ENCODE measurements around the gene MALSU1.
"Not testable (repeated sequence)": the region's sequence is repeated elsewhere in the genome, so short reads cannot be mapped to it uniquely, and the experiment has no call there.

Gene MALSU1

DNA sequence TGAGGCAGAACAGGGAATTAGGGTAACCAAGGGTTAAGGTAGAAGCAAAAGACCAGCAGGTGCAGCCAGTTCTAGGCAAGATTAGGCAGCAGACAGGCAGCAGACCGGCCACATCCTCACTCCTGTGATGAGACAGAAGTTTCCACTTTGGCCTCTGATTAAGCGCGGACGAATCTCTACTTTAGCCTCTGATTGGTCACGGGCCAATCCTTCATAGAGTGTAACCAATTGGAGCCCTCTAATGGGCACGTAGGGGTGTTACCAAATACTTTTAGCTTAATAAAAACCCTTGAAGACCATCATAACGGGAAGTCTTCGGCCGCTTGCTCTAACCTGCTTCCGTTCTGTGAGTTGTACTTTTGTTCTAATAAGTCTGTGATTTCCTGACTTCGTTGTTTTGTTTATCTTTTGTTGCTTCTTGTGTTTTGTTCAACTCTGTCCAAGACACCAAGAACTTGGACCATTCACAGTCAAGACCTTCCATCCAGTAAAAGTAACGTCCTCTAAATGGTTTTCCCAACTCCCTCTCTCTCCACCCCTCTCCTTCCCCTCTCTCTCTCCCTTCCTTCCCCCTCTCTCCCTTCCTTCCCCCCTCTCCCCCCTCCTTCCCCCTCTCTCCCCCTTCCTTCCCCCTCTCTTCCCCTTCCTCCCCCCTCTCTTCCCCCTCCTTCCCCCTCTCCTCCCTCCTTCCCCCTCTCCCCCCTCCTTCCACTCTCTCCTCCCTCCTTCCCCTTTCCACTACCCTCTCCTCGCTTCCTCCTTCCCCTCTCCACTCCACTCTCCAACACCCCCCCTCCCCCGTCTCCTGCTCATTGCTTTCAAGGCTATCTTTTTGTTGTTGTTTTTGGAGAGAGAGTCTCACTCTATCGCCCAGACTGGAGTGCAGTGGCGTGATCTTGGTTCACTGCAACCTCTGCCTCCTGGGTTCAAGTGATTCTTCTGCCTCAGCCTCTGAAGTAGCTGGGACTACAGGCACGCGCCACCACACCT lies 13.2 kb upstream of the MALSU1 start:
- no peak for DNase-seq (ENCODE audit: low read depth in 2 of 2)

DNA sequence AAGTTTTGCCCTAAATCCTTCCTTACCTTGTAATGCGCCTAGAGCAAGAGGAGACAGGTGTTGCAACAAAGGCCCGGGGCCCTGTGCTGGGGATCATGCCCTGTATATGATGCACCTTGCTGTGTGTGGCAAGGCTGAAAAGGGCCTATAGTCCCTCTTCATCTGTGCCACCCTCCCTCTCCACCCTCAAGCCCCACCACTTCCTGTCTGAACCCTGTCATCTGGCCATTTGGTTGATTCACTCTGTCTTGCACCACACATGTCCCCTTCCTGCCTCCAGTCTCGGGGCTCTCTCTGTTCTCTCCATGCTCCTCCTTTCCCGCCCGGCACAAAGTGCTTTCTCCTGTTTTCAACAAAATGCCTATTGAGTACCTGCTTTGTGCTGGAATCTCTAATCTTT lies 11.5 kb upstream of the MALSU1 start:
- no peak for DNase-seq (ENCODE audit: low read depth in 2 of 2)

DNA sequence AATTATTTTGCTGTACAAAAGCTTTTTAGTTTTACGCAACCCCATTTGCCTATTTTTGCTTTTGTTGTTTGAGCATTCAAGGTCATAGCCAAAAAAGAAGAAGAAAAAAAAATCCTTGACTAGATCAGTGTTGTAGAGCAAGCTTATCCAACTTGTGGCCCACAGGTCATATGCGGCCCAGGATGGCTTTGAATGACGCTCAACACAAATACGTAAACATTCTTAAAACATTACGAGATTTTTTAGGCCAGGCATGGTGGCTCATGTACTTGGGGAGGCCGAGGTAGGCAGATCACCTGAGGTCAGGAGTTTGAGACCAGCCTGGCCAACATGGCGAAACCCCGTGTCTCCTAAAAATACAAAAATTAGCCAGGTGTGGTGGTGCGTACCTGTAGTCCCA lies 8.1 kb upstream of the MALSU1 start:
- no peak for DNase-seq (ENCODE audit: low read depth in 2 of 2)

DNA sequence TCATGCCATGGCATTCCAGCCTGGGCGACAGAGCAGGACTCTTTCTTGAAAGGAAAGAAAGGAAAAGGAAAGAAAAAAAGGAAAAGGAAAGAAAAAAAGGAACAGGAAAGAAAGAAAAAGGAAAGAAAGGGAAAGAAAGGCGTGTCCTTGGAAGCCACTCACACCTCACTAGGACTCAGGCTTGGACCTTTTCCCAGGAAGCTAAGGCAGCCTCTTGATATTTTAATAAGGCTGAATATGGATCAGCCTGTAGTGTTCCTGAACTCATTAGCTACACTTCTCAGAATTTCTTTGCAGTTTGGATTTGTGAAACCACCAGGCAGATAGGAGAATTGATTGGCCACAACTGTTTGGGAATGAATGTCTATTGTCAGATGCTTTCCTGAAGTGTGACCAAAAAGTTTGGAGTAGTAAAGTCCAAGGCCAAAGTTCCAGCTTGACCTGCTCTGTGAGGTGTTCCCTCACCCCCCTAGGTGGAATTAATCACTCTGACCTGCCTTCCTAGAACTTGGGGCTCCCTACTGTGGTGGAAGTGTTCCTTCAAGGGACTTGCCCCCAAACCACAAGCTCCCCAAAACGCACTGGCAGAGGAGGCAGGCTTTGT lies 7.1 kb upstream of the MALSU1 start:
- no peak for DNase-seq (ENCODE audit: low read depth in 2 of 2)

DNA sequence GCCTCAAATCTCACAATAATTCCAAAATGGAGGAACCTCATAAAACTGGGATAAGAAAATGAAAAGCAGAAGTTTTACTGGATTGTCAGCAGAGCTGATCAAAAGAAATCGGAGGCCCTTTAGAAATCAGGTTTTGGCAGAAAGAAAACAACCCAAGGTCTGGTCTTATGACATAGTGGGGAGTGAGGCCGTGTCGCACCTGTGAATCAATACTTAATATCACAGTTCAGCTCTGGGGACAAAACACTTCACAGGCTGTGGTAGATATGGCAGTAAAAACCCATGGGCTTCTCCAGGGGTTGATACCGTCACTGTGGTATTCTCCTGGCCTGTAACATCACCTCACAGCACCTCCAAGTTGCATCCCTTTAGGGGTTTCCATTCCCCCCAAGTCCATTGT lies 6.5 kb upstream of the MALSU1 start:
- no peak for DNase-seq (ENCODE audit: low read depth in 2 of 2)

DNA sequence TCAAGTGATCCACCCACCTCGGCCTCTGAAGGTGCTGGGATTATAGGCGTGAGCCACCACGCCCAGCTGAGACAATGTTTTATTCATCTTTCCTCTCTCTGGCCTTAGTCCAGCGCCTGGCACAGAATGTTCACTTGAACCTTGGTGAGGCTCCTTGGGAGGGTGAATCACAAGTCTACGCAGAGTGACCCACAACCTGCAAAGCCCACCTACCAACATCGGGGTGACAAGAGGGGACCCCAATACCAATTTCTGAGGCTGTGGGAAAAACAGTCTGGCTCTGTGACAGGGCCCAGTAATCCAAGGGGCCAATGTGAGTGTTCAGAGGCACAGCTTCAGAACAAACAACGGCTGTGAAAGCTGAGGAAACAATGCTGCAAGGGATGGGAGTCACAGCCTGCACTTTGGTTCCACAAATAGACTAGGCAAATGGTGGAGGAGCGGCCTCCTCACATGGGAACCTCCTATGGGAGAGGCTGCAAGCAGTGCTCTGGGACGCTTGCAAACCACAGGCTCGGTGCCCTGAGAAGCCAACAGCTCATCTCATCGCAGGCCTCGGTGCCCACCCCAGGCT lies 5.6 kb upstream of the MALSU1 start:
- no peak for DNase-seq (ENCODE audit: low read depth in 2 of 2)

DNA sequence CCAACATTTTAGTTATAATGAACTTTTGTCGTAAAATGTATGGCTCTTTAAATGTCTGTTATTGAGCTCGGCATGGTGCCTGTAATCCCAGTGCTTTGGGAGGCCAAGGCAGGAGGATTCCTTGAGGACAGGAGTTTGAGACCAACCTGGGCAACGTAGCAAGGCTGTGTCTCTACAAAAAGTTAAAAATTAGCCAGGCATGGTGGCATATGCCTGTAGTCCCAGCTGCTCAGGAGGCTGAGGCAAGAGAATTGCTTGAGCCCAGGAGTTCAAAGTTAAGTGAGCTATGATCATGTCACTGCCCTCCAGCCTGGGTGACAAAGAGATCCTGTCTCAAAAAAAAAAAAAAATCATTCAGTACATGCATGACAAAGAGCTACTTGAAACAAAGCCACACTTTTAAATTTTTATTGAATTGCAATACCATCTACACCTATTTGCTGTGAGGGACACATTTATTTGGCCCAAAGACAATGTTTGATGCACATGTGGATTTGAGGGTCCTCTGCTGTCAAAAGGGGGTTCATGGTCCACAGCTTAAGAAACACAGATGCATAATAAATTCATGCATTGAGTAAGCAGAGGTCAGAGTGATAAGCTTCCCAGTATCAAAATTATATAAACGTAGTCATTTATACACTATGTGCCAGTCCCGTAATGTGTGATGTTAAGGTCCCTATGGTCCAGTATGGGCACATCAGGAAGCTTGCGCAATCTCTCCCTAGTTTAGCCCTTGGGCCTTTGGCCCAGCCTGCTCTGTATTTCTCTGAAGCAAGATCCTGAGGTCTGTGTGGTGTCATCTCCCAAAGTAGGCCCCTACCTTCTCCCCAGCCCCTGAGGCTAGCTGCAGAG lies 4.4 kb upstream of the MALSU1 start:
- DNase-seq (ENCODE audit: low read depth in 2 of 2), result no peak

DNA sequence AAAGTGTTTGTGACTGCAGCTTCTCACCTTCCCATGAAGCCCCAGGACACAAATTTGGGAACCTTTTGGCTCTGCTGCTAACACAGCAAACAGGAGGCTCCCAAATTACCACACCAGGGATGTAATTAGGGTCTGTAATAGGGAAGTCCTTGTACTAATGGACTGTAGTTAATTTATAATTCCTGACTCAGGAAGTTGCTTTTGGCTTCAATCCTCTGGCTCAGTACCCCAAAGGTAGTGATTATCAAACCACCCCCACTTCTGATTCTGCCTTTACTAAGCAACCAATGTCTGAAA lies 3.8 kb upstream of the MALSU1 start:
- DNase-seq (ENCODE audit: low read depth in 2 of 2), result no peak

DNA sequence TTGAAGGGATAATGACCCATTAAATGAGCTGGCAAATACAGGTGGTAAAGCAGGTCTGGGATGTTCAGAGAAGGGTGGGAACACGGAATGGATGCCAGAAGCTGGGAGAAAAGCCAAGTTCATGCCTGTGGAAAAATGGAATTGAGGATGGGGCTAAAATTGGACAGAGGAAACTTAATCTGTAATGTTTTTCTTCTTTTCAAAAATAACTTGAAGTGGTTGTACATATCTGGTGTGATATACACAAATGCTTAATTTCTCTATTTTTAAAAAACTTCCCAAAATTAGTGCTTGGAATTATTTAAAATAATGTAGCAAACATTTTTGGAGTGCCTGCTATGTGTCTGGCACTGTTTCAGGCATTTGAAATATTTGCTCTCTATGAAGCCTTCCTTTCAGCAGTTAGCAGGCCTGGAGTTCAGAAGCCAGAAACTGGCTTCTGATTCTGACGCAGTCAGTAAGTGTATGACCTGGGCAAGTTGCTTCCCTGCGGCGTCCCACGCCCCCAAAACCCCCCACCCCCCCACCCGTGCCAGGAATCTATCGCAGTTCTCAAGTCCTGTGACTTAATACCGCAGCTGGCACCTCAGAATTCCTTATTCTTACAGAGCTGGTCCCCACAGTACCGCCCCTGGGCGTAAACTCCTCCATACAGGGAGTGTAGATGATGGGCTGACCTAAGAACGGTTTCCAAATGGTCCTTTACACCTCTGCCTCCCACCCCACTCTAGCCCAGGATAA lies 828 bp upstream of the MALSU1 start:
- DNase-seq (ENCODE audit: low read depth in 2 of 2), result no peak

DNA sequence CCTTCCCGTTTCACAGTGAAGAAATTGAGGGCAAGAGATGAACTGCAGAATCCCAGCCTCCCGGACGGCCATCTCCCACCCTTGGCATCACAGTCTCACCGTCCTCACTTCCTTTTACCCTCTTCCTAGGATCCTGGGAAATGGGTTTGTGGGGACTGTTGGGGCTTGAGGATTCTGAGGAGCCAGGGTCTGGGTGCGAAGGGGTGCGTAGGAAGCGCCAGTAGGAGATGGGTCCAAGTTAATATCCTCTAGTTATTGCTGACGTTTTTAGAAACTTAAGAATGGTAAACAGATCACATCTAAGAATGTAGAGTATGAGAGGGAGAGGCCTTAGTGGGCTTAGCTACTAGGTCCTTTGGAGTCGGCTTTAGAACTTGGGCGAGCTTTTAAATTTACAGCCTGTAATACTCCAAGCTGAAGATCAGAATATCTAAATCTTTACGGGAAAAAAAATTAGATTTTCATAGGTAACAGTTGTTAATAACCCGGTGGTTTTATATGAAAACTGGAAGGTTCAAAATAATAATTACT lies 696 bp downstream of the MALSU1 start:
- no peak for DNase-seq (ENCODE audit: low read depth in 2 of 2)

DNA sequence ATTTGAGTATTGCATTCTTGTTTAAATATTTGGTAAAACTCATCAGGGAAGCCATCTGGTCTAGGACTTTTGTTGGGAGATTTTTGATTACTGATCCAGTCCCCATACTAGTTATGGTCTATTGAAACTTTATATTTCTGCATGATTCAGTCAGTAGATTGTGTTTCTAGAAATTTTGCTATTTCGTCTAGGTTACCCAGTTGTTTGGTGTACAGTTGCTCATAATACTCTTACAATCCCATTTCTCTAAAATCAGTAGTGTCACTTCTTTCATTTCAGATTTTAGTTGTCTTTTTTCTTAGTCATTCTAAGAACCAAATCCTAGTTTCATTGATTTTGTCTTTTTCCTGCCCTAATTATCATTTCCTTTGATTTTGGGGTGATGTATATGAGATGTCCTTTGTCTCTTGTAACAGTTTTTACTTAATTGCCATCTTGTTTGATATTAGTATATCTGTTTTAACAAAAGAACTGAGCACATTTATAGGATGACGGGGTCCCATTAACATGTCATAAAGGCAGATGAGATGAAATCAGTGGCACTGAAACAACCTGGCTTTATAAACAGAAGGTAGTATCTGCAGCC lies 7.9 kb downstream of the MALSU1 start:
- no peak for DNase-seq (ENCODE audit: low read depth in 2 of 2)

DNA sequence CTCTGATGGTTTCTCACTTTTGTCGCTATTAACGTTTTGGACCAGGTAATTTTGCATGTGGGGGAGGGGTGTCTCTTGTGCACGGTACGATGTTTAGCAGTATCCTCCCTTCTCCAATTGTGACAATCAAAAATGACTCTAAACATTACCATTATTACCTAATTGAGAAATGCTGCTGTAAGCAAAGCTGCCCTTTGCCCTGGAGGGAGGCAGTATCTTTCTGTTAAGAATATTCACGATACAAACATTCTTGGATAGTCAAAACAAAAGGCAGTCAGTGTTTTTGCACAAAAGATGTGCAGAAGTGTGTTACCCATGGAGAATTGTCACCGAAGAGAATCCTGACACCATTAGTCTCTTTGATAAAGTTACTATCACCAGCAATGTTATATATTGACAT lies 9.6 kb downstream of the MALSU1 start:
- no peak for DNase-seq (ENCODE audit: low read depth in 2 of 2)

DNA sequence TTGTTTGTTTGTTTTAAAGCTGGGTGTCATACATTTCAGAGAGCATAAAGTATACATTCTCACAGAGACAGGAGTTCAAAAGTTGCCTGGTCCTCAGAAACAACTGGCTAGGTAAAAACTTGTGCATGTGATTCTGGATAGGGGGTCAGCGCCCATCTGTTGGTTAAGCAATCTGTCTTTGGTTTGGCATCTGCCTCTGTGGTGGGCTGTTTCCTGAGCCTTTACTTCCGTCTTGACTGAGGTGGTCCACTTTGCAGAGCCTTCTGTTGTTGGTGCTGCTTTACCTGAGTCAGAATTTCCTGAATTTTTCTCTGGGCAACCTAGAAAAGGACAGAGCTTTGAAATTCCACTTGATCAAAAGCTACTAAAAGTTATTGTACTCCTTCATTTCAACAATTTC lies 13.0 kb downstream of the MALSU1 start:
- DNase-seq (ENCODE audit: low read depth in 2 of 2), result not testable (repeated sequence)

DNA sequence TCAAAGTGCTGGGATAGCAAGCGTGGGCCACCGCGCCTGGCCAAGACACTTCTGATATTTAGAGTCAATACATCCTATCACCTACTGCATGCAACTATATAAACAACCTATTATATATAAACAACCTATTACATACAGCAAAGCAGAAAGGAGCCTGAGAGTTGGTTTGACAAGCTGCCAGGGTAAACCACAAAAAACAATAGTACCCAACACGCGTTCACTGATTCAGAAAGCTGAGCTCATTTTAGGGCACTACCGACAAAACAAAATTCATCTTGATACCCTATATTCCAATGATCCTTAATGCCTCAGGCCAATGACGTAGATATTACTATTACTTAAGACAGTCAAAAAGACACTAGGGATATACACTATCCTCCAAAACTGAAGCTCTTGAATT lies 16.2 kb downstream of the MALSU1 start:
- DNase-seq (ENCODE audit: low read depth in 2 of 2), result no peak

DNA sequence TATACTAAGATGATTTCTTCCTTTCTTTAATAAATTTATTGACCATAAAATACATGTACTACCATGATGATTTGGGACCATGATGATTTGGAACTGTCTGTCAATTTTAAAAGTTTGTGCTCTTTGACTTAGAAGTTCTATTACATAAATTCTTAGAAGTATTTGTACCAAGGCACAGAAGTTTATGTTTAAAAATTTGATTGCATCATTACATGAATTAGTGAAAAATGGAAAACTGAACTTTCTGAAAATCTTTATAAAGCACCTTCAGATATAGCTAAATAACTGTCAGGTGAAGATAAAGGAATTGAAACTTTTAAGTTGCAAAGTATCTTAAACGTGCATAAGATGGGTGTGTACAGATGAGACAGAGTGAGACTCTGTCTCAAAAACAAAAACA lies 32.0 kb downstream of the MALSU1 start:
- DNase-seq (ENCODE audit: low read depth in 2 of 2), result no peak

DNA sequence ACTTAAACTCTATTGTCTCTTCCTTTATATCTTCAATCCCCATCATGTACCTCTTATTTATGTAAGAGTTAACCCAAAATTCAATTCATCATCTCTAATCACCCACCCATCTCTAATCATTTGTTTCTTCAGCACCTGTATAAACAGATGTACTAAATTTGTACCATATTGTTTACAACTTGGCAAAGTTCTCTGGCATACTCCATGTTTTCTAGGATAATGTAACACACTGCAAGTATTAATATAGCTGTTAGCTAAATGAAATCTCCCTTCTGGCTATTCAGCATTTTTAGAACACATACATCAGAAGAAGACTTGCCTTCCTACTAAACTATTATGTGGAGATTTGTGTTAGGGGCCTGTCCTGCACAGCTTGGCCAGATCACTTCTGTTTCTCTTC lies 33.1 kb downstream of the MALSU1 start:
- DNase-seq (ENCODE audit: low read depth in 2 of 2), result no peak

DNA sequence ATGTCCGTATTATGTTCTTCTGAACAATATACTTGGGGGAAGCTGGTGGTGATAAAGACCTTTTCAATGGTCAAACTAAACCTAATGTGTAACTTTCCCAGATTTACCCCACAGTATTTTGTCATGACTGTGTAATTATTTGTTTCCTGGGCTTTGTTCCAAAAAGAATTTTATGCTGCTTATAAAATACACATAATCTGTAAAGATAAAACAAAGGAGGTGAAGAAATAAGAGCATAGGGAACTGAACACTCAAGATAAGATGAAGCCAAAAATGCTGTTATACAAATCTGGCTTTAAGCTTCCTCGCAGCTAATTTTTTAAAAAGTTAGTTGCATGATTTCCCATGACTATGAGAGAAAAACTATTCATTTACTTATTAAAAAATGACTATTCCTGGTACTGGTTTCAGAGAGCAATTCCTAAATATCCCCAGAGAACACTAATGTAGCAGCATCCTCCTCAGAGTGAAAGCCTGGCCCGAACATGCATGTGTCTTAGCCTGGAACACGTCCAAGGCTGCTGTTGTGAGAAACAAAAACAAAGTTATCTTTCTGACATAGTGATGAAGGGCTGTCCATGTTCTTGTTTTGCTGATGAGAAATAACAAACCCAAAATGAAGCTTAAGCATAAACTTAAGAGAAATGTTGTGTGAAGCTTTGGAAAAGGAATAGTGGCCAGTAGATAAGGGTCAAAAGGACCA lies 33.9 kb downstream of the MALSU1 start:
- no peak for DNase-seq (ENCODE audit: low read depth in 2 of 2)

DNA sequence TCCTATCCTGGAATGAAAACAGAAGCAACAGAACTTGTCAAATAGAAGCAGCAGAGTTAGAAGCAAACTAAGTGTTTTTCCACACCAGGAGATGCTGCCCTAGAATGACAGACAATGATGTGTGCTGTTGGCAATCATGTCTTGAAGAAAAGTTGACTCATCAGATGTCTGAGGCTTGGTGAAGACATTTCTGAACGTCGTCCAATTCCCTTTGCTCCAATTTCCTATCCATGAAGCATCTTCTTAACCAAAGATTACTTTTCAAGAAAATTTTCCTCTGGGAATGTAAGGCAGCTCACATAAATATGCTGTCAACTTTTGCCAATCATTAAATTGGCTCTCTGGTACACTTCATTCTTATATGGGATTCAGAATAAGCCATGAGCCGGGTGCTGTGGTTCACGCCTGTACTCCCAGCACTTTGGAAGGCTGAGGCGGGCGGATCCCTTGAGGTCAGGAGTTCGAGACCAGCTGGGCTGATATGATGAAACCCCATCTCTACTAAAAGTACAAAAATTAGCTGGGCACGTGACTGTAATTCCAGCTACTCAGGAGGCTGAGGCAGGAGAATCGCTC lies 34.6 kb downstream of the MALSU1 start:
- no peak for DNase-seq (ENCODE audit: low read depth in 2 of 2)

DNA sequence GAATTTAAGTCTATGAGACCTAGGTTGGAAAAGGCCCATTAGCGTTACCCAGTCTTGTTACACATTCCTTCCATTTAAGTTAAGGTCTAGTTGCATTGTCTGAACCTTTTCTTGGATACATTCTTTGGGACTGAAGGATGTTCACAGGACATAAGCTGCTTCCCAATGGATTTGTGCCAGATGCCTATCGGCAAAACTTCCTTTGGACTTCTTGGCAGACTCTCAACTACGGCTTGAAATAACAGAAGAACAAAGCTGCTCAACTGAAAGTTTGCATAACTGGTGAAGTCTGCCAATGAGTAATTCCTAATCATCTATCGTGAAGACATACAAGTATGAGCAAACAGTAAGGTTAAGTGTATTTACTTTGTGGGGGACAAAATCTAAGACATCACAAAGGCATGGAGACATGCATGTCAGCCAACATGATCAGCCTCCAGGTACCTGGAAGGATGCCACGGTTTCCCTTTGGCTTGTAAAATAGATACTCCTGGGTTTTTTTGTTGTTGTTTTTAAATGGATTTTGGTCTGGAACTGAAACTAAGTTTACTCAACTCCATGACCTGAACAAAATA lies 35.4 kb downstream of the MALSU1 start:
- no peak for DNase-seq (ENCODE audit: low read depth in 2 of 2)

DNA sequence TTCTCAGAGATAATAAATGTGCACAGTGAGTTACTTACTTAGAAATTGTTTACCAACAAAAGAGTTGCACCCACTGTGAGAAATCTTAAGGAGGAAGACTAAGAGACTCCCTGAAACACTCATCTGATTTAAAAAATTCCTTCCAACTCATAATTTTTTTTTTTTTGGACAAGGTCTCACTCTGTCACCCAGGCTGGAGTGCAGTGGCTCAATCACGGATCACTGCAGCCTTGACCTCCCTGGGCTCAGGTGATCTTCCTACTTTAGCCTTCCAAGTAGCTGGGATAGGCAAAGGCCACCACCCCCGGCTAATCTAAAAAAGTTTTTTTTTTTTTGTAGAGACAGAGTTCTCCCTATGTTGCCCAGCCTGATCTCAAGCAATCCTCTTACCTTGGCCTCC lies 36.0 kb downstream of the MALSU1 start:
- DNase-seq (ENCODE audit: low read depth in 2 of 2), result no peak

All from stimulated activated CD4-positive, alpha-beta T cell treated with anti-CD3 and anti-CD28 coated beads, Interleukin-4, amount 100 ng/mL, for 48 hours (primary cell).